Renal pelvis (tissue), 12 donors: Measurements from ENCODE around the gene NKAIN1. TPM values are rescaled to one million over a fixed set of nuclear protein-coding genes. Genes with fewer than 3 reads are reported as not detected.
A peak's percentile ranks its signal among the peaks of the same experiment; 100 is the strongest.
"Not testable (repeated sequence)": the region's sequence is repeated elsewhere in the genome, so short reads cannot be mapped to it uniquely, and the experiment has no call there.

Experiments used
- DNase-seq: peaks from one replicate; pipeline ENCODE4 v3.0.0-alpha.2; 2013
- long read RNA-seq, 16 experiments: transcript quantifications; one replicate each; lab custom pipeline, GENCODE V29; 2026
- polyA plus RNA-seq, 3 donors: library from polyadenylated mRNA; unstranded; fragments of 120-200 nt; gene quantifications; one replicate each; pipeline ENCODE4 v1.2.1, GENCODE V29; 2013; ENCODE audit not compliant: insufficient read length in 3 of 3

Gene NKAIN1
- polyA plus RNA-seq, result 1 to 10 TPM; 3.3 to 4.6 (median 4.3) TPM
- long read RNA-seq, donor 1, partial matches to known transcripts, result 0 of 2 reads
- long read RNA-seq, donor 1, other reads (novel, unspliced or antisense), result 0 of 2 reads
- long read RNA-seq, donor 2, partial matches to known transcripts, result 0 of 3 reads
- long read RNA-seq, donor 2, other reads (novel, unspliced or antisense), result 0 of 3 reads
- long read RNA-seq, donor 3, partial matches to known transcripts, result 0 of 2 reads
- long read RNA-seq, donor 3, other reads (novel, unspliced or antisense), result 0 of 2 reads
- long read RNA-seq, donor 4, result 0 reads
- long read RNA-seq, donor 5, partial matches to known transcripts, result 0 of 1 reads
- long read RNA-seq, donor 5, other reads (novel, unspliced or antisense), result 0 of 1 reads
- long read RNA-seq, donor 6, result 0 reads
- long read RNA-seq, donor 7, partial matches to known transcripts, result 0 of 1 reads
- long read RNA-seq, donor 7, other reads (novel, unspliced or antisense), result 0 of 1 reads
- long read RNA-seq, donor 8, result 0 reads
- long read RNA-seq, donor 9, partial matches to known transcripts, result 0 of 3 reads
- long read RNA-seq, donor 9, other reads (novel, unspliced or antisense), result 0 of 3 reads
- long read RNA-seq, donor 10, result 0 reads
- long read RNA-seq, donor 11, partial matches to known transcripts, result 0 of 1 reads
- long read RNA-seq, donor 11, other reads (novel, unspliced or antisense), result 0 of 1 reads
- long read RNA-seq, donor 12, partial matches to known transcripts, result 0 of 2 reads
- long read RNA-seq, donor 12, other reads (novel, unspliced or antisense), result 0 of 2 reads
- long read RNA-seq, donor 13, partial matches to known transcripts, result 0 of 1 reads
- long read RNA-seq, donor 13, other reads (novel, unspliced or antisense), result 0 of 1 reads
- long read RNA-seq, donor 14, result 0 reads
- long read RNA-seq, donor 15, result 0 reads
- long read RNA-seq, donor 16, result 0 reads

DNA sequence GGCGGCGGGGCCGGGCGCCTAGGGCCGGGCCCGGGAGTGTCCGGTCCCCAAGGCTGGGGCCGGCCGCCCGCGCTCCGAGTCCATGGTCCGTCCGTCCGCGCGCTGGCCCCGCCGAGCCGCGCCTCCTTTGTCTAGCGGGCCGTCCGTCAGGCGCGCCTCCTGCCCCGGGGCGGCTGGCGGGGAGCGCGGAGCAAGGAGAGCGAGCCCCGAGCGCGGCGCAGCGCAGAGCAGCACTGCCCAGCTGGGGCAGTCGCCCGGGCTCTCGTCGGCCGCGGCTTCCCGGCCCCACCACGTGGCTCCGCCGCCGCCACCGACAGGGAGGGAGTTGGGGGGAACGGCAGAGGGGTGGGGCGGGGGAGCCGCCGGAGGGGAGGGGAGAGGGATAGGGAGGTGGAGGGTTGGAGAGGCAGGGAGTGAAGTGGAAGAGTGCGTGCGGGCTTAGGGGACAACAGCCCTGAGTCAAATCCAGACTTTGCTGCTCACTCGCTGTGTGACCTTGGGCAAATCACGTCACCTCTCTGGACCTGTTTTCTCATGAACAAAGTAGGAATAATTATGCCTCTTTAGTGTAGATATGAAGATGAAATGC is at the start of gene NKAIN1:
NKAIN1 (minus strand) TSS at position 235 of the 589 bp plus-strand sequence. CDS start 340 bp downstream, outside the sequence.
- peak; percentile 48 for DNase-seq

DNA sequence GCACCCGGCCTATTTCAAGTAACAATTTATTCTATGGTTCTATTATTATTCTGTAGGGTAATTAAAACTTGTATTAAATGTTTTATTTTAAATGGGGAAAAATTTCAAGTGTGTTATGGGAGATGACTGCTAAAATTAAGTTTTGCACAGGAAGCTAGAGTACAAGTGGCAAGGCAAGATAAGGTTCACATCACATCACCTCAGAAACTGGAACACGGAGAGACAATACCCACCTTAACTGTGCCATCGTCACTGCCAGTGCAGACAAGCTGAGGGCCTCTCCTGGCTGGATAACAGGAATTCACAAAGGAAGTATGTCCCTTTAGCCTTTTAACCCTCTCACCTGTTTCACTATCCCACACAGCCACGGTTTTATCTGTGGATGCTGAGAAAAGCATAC is 49.3 kb upstream of the NKAIN1 start:
- no peak for DNase-seq

DNA sequence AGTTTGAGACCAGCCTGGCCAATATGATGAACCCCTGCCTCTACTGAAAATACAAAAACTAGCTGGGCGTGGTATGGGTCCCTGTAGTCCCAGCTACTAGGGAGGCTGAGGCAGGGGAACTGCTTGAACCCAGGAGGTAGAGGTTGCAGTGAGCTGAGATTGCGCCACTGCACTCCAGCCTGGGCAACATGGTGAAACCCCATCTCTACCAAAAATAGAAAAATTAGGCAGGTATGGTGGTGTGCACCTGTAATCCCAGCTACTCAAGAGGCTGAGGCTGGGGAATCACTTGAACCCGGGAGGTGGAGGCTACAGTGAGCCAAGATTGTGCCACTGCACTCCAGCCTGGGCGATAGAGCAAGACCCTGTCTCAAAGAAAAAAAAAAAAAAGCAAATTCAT is 48.1 kb upstream of the NKAIN1 start:
- DNase-seq, result not testable (repeated sequence)

DNA sequence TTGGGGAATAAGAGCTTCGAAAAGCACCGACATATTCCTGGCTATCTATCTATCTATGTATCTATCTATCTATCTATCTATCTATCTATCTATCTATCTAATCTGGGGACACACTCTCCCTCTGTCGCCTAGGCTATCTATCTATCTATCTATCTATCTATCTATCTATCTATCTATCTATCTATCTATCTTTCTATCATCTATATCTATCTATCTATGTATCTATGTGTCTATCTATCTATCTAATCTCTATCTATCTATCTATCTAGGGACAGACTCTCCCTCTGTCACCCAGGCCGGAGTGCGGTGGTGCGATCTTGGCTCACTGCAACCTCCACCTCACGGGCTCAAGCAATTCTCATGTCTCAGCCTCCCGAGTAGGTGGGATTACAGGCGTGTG is 42.7 kb upstream of the NKAIN1 start:
- not testable (repeated sequence) for DNase-seq

DNA sequence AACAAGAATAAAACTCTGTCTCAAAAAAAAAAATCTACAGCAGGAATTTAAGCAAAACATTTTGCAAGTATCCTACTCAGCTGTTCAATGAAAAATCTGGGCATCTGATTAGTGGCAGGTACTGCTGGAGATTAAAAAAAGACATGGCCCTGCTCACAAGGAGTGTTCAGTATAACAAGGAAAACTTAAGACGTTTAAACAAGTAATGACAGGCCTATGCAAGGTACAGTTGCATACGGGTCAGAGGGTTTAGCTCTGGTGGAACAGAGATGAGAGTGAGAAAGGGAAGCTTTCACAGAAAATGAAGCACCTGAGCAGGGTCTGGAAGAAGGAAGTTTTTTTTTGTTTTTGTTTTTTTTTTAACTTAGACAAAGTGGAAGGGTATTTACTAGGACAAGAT is 33.9 kb upstream of the NKAIN1 start:
- DNase-seq, result no peak

DNA sequence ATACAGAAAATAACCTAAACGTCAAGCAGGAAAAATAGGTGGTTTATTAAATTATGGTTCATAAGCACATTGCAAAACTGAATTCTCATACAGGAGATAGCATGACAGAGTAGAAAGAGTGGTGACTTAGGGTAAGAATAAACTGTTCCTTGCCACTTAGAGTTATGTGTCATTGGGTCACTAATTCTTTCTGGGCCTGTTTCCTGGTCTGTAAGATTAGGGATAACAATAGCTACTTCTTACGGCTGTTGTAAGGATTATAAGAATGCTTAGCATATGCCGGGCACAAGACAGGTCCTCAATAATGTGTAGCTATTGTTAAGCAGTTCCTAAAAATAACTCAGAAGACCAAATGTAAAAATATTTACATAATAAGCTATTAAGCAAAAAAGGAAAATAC is 32.7 kb upstream of the NKAIN1 start:
- DNase-seq, result no peak

DNA sequence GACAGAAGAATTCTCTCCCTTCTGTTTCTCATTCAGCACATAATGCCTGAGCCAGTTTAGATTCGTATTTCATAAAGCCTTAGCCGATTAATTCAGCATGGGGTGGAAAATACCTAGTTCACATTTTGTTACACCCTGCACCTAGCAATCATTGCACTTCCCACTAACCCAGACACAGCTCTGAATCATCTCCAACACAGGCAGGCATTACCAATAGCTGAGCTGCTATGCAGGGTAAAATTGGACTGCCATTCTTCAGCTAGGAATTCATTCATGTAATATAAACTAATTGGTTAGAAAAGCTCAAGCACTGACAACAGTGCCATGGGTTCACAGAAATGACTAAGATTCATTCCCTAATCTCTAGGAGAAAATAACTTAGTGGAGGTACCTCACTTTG is 26.9 kb upstream of the NKAIN1 start:
- no peak for DNase-seq

DNA sequence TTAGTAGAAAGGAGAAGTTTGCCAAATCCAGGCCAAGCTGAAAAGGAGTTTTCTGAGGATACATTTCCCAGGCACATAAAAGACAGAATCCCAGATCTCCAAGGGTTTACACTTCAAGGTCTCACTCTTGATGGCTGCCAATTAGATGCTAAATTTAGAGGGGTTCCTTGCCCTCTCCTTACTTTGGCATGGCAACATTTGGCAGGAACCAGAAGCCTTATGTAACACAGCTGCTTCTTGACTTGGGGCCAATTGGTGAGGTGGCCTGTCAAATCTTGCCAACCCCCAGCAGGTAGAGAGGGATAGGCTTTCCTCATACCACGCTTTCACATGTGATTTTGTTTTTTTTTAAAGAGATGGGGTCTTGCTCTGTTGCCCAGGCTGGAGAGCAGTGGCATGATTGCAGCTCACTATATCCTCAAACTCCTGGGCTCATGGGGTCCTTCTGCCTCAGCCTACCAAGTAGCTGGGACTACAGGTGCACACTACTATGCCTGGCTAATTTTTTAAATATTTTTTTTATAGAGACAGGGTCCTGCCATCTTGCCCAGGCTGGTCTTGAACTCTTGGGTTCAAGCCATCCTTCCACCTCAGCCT is 25.2 kb upstream of the NKAIN1 start:
- DNase-seq, result no peak

DNA sequence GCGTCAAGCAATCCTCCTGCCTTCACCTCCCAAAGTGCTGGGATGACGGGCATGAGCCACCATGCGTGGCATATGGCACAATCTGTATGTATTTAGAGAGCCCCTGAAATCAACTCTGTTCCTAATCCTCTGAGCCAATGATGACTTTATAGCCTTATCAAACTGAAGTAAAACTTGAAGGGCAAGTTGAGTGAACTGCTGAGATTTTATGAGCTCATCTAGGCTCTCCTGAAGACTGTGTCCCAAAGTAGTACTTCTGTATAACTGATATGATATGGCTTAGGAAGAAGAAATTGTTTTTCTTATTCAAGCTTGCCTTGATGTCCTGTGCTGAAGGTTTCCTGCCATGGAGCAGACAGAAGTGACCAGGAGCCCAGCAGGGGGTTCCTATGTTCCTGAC is 23.7 kb upstream of the NKAIN1 start:
- DNase-seq, result no peak

DNA sequence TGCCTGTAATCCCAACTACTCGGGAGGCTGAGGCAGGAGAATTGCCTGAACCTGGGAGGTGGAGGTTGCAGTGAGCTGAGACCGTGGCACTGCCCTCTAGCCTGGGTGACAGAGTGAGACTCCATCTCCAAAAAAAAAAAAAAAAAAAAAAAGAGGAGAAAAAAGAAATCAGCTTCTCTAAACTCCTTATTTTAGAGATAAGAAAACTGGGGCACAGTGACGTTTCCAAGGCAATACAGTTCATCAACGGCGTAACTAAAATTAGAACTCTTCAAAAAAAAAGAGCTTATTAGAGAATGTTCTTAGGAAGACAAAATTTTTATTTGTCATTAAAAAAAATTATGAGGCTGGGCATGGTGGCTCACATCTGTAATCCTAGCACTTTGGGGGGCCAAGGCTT is 22.7 kb upstream of the NKAIN1 start:
- DNase-seq, result not testable (repeated sequence)

DNA sequence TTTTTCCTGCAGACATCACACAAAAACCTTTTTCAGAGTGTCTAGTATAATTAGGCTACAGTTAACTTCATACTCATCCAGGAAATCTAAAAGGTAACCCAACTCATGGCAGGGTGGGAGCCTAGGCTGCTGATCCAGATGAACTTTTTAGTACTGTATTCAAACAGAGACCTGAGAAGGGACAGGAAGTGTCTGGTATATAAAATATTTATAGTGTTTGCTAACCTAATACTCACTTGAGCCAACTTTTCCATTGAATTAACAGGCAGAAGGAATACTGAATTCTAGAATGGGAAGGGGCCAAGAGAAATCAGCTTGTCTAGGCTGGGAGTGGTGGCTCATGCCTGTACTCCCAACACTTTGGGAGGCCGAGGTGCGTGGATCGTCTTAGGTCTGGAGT is 22.2 kb upstream of the NKAIN1 start:
- DNase-seq, result no peak

DNA sequence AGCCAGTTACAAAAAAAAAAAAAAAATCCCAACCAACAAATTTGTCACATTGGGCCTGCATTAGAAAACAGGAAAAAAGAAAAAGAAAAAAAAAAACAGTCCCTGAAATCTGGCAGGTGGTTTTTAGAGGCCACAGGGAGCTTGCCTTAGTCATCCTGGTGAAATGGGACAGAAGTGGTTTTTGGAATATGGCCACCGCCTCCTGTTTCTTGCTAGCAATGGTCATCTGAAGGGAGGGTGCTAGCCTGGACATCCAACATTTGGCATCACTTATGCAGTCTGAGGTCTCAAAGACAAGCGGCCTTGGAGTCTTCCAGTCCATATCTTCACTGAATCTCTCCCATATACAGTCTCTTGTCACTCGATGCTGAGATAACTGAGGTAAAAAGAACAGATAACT is 20.1 kb upstream of the NKAIN1 start:
- DNase-seq, result no peak

DNA sequence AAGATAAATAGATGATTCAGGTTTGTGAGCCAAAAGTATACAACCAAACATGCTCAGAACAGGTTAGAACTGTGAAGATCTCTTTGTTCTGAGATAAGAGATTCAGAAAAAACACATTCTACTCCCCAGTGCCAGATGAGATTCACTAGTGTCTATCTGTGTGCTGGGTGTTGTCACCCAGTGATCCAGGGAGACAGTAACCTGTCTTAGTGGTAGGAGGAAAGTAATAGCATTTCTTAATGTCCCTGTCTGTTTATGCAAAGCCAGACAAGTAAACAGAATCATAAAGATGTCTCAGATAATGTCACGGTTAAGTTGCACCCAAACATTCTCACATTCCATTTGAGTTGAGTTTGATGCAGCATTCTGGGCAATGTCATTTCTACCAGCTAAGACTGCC is 18.9 kb upstream of the NKAIN1 start:
- no peak for DNase-seq

DNA sequence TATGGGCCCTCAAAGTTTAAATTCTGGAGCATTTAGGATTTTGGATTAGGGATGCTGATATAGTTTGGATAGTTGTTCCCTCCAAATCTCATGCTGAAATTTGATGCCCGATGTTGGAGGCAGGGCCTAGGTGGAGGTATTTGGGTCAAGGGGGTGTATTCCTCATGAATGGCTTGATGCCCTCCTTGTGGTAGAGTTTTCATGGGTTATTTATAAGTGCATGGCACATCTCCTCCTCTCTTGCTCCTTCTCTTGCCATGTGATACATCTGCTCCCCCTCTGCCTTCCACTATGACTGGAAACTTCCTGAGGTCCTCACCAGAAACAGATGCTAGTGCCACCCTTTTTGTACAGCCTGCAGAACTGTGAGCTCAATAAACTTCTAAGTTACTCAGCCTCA is 17.5 kb upstream of the NKAIN1 start:
- DNase-seq, result no peak

DNA sequence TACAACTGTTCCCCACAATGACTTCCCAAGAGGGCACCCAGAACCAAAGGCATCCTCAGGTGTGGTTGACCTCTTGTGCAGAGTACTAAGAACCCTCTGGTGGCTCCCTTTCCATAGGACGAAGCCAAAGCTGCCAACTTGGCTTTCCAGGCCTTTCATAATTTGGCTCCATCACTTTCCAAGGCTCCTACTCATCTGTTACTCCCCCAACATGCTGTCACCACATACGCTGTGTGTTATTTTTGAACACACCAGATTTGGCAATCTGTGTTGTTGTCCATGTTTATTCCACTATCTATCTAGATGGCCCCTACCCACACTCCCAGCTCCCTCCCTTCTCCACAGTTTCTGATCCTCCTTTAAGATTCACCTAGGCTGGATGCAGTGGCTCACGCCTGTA is 10.2 kb upstream of the NKAIN1 start:
- no peak for DNase-seq

DNA sequence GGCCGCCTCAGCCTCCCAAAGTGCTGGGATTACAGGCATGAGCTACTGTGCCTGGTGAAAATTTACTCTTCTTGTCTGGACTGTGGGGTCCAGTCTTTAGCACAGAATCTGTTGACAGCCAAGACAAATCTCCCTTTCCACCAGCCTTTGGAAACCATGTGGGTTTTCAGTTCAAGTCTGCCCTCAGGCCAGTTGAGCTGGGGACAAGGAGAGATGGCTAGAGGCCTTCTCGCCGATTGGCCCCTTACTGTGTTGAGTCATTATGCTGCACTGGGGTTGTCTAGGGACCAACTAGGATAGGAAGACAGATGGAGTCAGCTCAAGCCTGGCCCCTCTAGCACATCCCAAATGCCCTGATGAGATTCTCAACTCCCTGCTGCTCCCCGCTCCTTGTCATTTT is 8.6 kb upstream of the NKAIN1 start:
- DNase-seq, result no peak

DNA sequence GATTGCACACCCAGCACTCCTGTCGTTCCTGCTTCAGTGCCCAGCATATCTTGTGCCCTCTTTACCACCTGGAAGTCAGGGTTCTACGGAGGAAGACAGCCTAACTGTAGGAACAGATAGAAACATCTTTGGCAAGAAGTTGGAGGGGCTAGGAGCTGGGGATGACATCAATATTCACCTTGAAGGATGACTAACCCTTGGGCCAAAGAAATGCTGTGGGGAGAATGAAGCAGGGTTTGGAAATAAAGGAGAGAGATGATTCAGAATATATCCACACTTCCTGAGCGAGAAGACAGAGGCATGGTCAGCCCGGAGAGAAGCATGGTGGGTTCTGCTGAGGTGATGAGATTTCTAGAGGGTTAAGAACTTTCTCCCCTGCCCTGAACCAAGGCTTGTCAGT is 4.6 kb upstream of the NKAIN1 start:
- no peak for DNase-seq

DNA sequence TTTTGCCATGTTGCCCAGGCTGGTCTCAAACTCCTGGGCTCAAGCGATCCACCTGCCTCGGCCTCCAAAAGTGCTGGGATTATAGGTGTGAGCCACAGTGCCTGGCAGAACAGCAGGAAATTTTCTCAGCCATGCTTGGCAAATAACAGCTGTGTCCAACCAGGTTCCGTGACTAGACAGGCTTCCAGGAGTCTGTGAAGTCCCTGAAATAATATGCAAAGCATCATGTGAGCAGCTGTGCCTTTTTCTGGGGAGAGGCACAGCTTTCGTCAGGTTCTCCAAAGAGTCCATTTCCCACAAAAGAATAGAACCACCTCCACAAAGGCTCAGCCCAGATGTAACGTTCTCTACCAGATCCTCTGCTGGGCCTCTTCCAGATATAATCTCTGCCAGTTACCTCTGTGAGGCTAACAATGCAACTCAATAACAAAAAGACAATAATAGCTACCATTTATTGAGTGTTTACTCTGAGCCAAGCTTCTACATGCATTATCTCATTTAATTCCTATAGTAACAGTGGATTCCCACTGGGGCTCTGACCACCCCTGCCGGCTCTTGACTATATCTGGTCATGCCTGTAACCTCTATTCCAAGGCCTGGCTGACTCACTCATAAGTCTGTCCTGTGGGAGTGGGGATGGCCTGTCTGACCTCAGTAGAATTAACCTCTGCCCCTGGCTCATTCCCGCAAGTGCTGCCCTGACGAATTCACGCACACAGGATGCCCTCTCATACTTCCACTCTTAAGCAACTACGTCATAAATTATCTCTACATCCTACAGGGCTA is 4.0 kb upstream of the NKAIN1 start:
- no peak for DNase-seq

DNA sequence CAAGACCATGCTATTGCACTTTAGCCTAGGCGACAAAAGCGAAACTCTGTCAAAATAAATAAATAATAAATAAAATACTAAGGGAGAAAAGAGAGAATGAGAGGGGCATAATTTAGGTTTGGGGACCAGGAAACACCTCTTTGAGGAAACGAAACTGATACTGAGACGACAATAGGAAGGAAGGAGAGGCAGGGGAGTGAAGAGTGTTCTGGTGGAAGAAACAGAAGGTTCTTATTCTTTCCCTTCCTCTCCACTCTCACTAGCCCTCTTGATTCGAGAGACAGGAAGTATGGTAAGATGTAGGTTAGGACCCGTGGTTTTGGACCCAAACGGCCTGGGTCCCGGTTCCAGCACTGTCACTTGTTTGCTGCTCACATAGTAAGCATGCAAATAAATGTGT is 1.6 kb upstream of the NKAIN1 start:
- no peak for DNase-seq

DNA sequence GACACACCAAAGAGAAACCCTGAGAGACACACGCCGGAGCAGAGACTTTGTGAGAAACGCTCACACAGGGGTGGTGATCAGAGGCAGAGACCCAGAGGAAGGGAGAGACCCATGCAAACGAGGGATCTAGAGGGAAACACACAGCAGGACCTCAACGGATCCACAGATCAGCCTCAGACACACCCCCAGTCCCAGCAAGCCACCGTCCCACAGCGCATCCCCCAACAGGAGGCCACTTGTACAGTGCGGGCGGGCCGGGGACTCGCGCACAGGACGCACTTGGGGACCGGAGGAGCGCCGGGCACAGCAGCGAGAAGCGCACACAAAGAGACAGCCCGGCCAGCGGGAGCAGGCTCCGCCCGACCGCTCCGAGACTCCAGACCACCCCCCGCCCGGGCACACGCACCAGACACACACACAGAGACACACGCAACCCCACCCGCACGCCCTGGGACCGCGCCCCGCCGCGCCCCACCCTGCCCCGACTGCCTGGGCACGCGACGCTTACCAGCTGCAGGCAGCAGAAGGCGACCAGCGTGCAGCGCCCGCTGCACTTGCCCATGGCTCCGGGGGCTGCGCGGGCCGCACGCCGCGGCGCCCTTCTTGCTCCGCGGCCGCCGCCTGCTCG is 587 bp downstream of the NKAIN1 start:
- DNase-seq, result peak; percentile 40

DNA sequence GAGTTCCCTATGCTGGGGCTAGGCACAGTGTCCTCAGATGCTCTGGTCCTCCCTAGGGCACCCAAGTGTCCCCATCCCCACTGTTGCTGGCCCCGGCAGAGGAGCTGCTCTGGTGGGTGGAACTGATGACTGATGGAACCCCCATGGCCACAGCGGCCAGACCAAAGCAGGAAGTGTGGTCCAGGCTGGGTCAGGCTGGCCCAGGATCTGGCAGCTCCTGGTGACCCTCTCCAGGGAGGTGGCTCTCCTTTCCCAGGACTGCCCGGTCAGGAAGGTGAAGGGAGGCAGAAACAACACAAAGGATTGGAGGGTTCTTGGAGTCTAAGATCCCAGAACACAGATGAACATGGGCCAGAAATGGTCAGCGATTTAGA is 1.1 kb downstream of the NKAIN1 start:
- no peak for DNase-seq
